Thyroid gland (tissue), 4 donors: ENCODE measurements around the gene ABCD3.

Experiments used
- CTCF ChIP-seq, 6 experiments: fragments of 200-600 bp in 3 of 6; fragments of 450-650 bp in 3 of 6; sonication (generic) in 3 of 6; IDR thresholded peaks; one replicate each; pipeline ENCODE4 v1.5.1; 2016 to 2019; ENCODE audit warnings: antibody characterized with exemption in 6 of 6, mild to moderate bottlenecking in 2 of 6, inconsistent platforms in 1 of 6, moderate library complexity in 1 of 6
- POLR2A ChIP-seq, 2 donors: fragments of 450-650 bp; IDR thresholded peaks; one replicate each; pipeline ENCODE4 v1.6.1; 2017; ENCODE audit warnings: antibody characterized with exemption in 2 of 2, mild to moderate bottlenecking in 2 of 2, moderate library complexity in 1 of 2

GRCh38 chr1:94463056-94463764 is 45.0 kb downstream of the ABCD3 start:
- TF ChIP-seq CTCF (IDR thresholded peaks at IDR 0.05) (no peak), POLR2A (IDR thresholded peaks at IDR 0.05) (no peak)
